Measurements from ENCODE around the gene VPS13C. TPM values are rescaled to one million over a fixed set of nuclear protein-coding genes. Genes with fewer than 3 reads are reported as not detected.

The VPS13C gene
- total RNA-seq, 2 donors from 2014 or later = 28.7 to 47.2 TPM

DNA sequence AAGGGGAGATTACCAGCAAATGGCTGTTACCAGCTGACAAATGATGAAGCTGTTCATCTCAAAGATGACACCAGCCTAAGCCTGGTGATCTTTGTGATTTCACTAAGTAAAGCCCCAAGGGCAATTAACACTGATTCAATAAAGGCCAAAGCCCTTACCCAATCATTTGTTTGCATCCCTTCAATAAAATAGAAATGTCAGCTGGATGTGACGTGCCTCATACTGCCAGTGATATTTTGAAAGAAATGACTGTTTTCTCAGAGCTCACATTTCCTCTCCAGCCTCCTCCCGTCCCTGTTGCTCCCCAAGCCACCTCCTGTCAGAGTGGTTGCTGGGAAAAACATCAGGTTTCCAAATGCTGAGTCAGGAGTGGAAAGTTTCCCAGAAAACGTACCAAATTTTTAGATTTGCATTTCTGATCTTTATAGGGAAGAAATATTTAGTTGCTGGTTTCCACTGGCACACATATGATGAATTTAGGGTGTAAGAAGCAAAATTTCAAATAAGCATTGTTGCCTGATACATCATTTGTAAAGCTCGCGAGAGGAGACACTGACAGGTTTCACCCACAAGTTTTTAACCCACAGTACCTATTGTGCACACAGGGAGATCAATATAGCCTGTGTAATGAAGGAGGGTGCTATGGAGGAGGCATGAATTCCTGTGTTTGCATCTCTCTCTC is 27.6 kb upstream of the VPS13C start:
- no peaks in the 10 kb centered on the region for H3K36me3 ChIP-seq (ENCODE audit: control insufficient read depth, insufficient read depth, low read length)
- TF ChIP-seq, protein P1, sequence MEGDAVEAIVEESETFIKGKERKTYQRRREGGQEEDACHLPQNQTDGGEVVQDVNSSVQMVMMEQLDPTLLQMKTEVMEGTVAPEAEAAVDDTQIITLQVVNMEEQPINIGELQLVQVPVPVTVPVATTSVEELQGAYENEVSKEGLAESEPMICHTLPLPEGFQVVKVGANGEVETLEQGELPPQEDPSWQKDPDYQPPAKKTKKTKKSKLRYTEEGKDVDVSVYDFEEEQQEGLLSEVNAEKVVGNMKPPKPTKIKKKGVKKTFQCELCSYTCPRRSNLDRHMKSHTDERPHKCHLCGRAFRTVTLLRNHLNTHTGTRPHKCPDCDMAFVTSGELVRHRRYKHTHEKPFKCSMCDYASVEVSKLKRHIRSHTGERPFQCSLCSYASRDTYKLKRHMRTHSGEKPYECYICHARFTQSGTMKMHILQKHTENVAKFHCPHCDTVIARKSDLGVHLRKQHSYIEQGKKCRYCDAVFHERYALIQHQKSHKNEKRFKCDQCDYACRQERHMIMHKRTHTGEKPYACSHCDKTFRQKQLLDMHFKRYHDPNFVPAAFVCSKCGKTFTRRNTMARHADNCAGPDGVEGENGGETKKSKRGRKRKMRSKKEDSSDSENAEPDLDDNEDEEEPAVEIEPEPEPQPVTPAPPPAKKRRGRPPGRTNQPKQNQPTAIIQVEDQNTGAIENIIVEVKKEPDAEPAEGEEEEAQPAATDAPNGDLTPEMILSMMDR (conservative IDR thresholded peaks at IDR 0.05) = no peak
- no peak for DNase-seq
- Mint-ChIP-seq H3K4me3 (no peak overlapping the region), H3K36me3 (ENCODE audit: low read depth) (peaks cover 10% of the 10 kb centered on the region), H3K4me1 (peaks cover 5% of the 10 kb centered on the region), H3K27me3 (ENCODE audit: insufficient read depth) (no peaks in the 10 kb centered on the region), H3K9me3 (peaks cover 32% of the 10 kb centered on the region), H3K27ac (no peak overlapping the region)
- H3K9ac ChIP-seq (ENCODE audit: extremely low read depth, low read length, poor library complexity, severe bottlenecking) = no peak overlapping the region
- H3K27me3 ChIP-seq (ENCODE audit: control insufficient read depth, insufficient read depth, low read length, poor library complexity, severe bottlenecking) = no peaks in the 10 kb centered on the region
- H3K4me1 ChIP-seq (ENCODE audit: control insufficient read depth, insufficient read depth, low read length) = no peaks in the 10 kb centered on the region
- H3K4me3 ChIP-seq (ENCODE audit: low read length) = no peak overlapping the region
- H3K9me3 ChIP-seq (ENCODE audit: control insufficient read depth, low read length) = peaks cover 16% of the 10 kb centered on the region
- 80 to 90% methylated on average over 3 to 5 of the region's 5 CpGs for WGBS, 2 experiments (ENCODE audit: insufficient coverage in 1 of 2, insufficient read length in 1 of 2)
- H3K27ac ChIP-seq (ENCODE audit: low read depth, low read length) = no peak overlapping the region

DNA sequence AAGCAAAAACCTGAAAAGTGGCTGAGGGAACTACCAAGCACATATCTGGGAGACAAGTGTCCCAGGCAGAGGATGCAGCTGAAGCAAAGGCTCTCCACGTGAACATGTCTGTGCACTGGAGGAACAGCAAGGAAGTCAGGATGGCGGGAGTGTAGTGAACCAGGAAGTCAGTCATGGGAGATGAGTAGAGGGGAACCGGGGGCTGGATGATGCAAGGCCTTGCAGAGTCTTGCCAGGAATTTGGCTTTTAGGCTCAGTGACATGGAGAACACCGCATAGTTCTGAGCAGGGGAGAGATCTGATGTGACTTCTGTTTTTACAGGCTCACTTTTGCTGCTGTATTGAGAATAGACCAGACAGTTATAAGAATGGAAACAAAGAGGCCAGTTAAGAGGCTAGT is 25.5 kb upstream of the VPS13C start:
- H3K27me3 Mint-ChIP-seq (ENCODE audit: insufficient read depth) = no peaks in the 10 kb centered on the region
- no peak overlapping the region for H3K4me3 Mint-ChIP-seq
- H3K9ac ChIP-seq (ENCODE audit: extremely low read depth, low read length, poor library complexity, severe bottlenecking) = no peak overlapping the region
- peaks cover 6% of the 10 kb centered on the region for H3K4me1 Mint-ChIP-seq
- peaks cover 27% of the 10 kb centered on the region for H3K9me3 ChIP-seq (ENCODE audit: control insufficient read depth, low read length)
- 80 to 88% methylated on average over 3 to 4 of the region's 4 CpGs for WGBS, 2 experiments (ENCODE audit: insufficient coverage in 1 of 2, insufficient read length in 1 of 2)
- H3K4me3 ChIP-seq (ENCODE audit: low read length) = no peak overlapping the region
- no peak overlapping the region for H3K27ac Mint-ChIP-seq
- no peaks in the 10 kb centered on the region for H3K4me1 ChIP-seq (ENCODE audit: control insufficient read depth, insufficient read depth, low read length)
- no peak overlapping the region for H3K27ac ChIP-seq (ENCODE audit: low read depth, low read length)
- H3K36me3 ChIP-seq (ENCODE audit: control insufficient read depth, insufficient read depth, low read length) = no peaks in the 10 kb centered on the region
- H3K27me3 ChIP-seq (ENCODE audit: control insufficient read depth, insufficient read depth, low read length, poor library complexity, severe bottlenecking) = no peaks in the 10 kb centered on the region
- H3K36me3 Mint-ChIP-seq (ENCODE audit: low read depth) = peaks cover 10% of the 10 kb centered on the region
- peaks cover 39% of the 10 kb centered on the region for H3K9me3 Mint-ChIP-seq
- TF ChIP-seq, protein P1 (conservative IDR thresholded peaks at IDR 0.05) = no peak
- DNase-seq = no peak

DNA sequence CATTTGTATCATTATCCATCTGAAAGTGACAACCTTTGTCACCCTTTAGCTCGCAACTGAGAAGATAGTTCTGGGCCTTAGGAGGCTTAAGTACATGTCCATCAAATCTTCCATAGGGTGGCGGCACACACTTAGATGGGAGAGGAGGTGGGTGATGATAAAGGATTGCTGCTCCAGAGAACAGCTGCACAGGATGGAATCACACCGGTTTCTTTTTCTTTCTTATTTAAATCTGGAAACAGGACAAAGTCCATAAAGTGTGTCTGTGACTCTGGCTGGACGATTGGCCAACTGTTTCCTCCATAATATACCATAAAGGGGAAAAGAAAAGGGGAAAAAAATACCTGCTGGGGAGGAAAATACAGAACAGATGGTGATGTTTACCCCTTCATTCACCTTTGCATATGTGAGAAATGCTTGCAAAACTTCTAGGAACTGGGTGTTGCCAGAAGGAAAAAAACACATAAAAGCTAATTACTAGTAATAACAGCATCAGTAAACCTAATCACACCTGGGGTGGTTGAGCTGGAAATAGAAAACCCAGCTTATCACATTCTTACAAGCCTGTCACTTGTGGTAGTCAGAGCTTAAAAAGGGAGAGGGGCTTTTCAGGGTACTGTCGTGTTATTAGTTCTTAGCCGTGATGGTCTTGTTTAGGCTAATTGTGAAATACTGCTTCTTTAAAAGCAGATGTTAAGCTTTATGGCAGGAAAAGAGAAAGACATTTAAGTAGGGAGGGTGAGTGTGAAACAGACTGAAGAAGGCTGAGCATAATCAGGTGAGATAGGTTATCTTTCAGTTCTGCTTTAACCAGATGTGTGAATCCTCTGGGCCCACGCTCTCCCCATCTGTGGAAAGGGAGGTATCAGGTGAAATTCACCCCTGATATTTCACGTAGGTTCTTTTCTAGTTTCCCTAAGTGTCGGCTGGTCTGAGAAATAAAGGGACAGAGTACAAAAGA is 23.2 kb upstream of the VPS13C start:
- Mint-ChIP-seq H3K27ac (no peak overlapping the region), H3K9me3 (peaks cover 39% of the 10 kb centered on the region), H3K4me1 (peaks cover 6% of the 10 kb centered on the region), H3K27me3 (ENCODE audit: insufficient read depth) (no peaks in the 10 kb centered on the region), H3K4me3 (no peak overlapping the region), H3K36me3 (ENCODE audit: low read depth) (peaks cover 10% of the 10 kb centered on the region)
- H3K36me3 ChIP-seq (ENCODE audit: control insufficient read depth, insufficient read depth, low read length) = no peaks in the 10 kb centered on the region
- TF ChIP-seq, protein P1 (conservative IDR thresholded peaks at IDR 0.05) = no peak
- WGBS, 2 experiments (ENCODE audit: insufficient coverage in 1 of 2, insufficient read length in 1 of 2) = 83 to 87% methylated on average over 3 to 8 of the region's 9 CpGs
- peaks cover 27% of the 10 kb centered on the region for H3K9me3 ChIP-seq (ENCODE audit: control insufficient read depth, low read length)
- H3K4me1 ChIP-seq (ENCODE audit: control insufficient read depth, insufficient read depth, low read length) = no peaks in the 10 kb centered on the region
- peak overlapping the region; percentile 22 for H3K4me3 ChIP-seq (ENCODE audit: low read length)
- no peak overlapping the region for H3K9ac ChIP-seq (ENCODE audit: extremely low read depth, low read length, poor library complexity, severe bottlenecking)
- no peak for DNase-seq
- H3K27me3 ChIP-seq (ENCODE audit: control insufficient read depth, insufficient read depth, low read length, poor library complexity, severe bottlenecking) = no peaks in the 10 kb centered on the region
- H3K27ac ChIP-seq (ENCODE audit: low read depth, low read length) = no peak overlapping the region
